ENCODE data around the gene RBM33.

The RBM33 gene

DNA sequence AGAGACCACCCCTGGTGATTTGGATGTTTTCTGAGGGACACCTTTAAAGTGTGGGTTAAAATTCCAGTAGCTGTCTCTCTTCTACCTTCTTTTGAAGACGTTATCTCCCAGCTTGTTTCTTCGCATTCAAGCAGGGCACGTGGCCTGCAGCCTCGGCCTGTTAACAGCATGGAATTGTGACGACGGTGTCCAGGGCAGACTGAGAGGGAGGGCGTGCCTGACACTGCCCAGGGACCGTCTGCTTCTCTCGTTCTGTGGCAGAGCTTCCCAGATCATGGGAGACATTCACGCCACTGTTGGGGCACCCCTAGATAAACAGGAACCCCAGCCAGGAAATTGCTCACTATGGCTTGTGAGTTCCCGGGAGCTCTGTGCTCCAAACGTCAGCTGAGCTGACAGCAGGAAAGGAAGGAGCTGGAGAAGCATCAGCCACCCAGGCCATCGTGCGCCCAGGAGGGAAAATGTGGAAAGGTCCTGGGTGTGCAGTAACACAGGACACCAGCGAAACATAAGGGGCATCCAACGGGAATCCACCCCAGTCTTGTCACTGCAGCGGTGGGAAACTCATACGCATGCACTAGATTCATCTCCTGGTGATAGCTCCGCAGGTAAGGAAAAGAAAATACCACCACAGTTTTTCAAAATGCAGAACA is 41.1 kb upstream of the RBM33 start:
- no peak overlapping the region for H3K4me3 ChIP-seq (ENCODE audit: low read depth, low read length)
- TF ChIP-seq, protein P1, sequence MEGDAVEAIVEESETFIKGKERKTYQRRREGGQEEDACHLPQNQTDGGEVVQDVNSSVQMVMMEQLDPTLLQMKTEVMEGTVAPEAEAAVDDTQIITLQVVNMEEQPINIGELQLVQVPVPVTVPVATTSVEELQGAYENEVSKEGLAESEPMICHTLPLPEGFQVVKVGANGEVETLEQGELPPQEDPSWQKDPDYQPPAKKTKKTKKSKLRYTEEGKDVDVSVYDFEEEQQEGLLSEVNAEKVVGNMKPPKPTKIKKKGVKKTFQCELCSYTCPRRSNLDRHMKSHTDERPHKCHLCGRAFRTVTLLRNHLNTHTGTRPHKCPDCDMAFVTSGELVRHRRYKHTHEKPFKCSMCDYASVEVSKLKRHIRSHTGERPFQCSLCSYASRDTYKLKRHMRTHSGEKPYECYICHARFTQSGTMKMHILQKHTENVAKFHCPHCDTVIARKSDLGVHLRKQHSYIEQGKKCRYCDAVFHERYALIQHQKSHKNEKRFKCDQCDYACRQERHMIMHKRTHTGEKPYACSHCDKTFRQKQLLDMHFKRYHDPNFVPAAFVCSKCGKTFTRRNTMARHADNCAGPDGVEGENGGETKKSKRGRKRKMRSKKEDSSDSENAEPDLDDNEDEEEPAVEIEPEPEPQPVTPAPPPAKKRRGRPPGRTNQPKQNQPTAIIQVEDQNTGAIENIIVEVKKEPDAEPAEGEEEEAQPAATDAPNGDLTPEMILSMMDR (IDR thresholded peaks at IDR 0.05; ENCODE audit: low read depth, low read length, missing control alignments), result no peak
- DNase-seq (ENCODE audit: low read depth), result no peak

DNA sequence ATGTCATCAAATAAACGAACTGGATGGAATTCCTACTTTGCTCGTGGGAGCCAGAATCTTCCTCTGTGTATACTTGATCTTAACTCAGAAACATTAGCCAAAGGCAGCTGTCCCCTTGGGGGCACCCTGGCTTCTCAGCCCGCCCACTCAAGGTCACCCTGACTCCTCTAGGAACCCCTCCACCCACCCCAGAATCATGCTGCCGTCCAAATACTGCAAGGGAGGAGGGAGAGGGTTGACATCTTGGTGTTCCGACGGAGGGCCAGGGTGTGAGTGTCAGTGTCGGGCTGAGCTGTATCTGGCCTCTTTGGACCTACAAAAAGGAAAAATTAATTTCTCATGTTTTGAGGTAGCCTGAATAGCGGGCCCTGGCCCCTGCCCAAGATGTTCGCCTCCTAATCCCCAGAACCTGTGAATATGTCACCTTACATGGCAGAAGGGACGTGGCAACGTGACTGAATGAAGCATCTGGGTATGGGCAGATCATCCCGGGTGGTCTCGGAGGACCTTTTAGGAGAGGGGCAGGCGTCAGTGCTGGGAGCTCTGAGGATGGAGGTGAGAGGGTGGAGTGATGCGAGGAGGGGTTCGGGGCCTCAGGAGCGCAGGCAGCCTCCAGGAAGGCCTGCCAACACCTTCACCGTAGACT is 40.5 kb upstream of the RBM33 start:
- DNase-seq (ENCODE audit: low read depth), result no peak
- H3K4me3 ChIP-seq (ENCODE audit: low read depth, low read length), result no peak overlapping the region
- TF ChIP-seq, protein P1 (IDR thresholded peaks at IDR 0.05; ENCODE audit: low read depth, low read length, missing control alignments), result no peak

DNA sequence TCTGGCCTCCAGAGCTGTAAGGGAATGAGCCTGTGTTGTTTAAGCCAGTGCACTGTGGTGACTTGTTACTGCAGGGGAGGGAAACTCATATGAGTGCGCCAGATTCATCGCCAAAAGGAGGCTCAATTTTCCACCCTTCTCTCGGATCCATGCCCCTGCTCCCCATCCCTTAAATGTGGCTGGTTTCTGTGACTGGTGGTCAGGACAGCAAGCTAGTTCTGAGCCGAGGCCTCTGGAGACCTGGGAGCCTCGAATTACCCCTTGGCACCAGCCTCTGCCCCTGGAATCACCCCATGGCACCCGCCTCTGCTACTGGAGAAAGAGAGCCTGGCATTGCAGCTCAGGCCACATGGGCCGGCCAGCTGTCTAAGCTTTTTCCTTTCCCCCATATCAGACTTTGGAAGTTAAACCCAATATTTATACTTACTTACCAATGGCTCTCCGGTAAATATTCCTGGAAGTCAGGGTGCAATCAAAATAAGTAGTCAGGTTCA is 39.9 kb upstream of the RBM33 start:
- no peak overlapping the region for H3K4me3 ChIP-seq (ENCODE audit: low read depth, low read length)
- DNase-seq (ENCODE audit: low read depth), result no peak
- TF ChIP-seq, protein P1 (IDR thresholded peaks at IDR 0.05; ENCODE audit: low read depth, low read length, missing control alignments), result no peak

DNA sequence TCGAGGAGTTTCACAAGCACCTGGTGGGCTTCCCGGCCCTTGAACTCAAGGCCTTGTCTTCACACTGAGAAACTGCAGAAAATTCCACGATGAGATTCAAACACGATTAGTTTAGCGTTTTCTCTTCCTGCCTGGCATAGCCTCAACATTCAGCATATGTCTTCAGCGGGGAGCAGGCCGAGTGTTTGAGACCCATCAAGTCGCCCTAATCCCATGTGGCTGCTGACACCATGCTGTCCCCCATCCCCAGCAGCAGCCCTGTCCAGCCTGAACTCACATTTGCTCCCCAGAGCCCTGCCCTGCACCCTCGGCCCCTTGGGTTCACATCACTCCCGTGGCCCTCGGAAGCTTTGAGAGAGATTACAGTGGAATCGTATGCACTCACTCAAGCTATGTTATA is 35.3 kb upstream of the RBM33 start:
- H3K4me3 ChIP-seq (ENCODE audit: low read depth, low read length), result no peak overlapping the region

DNA sequence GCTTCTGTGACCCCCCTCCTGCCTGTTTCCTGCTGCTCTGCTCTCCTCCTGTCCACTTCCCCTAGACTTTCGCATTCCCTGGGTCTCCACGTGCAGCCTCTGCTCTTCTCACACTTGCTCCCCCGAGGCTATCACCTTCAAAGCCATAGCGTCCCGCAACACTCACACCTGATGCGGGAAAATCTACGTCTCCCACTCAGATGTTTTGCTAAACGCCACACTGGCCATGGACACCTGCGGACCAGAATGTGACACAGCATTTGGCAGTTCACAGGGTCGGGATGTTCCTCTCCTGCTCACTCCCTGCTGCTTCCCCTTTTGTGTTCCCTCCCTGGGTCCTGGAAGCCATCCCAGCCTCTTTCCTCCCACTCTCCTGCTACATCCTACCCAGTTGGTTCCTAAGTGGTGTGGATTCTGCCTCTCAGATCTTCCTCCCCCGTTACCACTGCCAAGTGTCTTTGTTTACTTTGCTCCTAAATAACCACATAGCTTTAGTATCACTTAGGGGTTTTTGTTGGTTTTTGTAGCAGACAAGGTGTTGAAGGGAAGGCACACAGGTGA is 33.7 kb upstream of the RBM33 start:
- TF ChIP-seq, protein P1 (IDR thresholded peaks at IDR 0.05; ENCODE audit: low read depth, low read length, missing control alignments), result no peak
- DNase-seq (ENCODE audit: low read depth), result no peak
- no peak overlapping the region for H3K4me3 ChIP-seq (ENCODE audit: low read depth, low read length)

More for the DNA sequence above, 35.3 kb upstream of the RBM33 start:
- no peak for DNase-seq (ENCODE audit: low read depth)
- TF ChIP-seq, protein P1 (IDR thresholded peaks at IDR 0.05; ENCODE audit: low read depth, low read length, missing control alignments), result no peak

DNA sequence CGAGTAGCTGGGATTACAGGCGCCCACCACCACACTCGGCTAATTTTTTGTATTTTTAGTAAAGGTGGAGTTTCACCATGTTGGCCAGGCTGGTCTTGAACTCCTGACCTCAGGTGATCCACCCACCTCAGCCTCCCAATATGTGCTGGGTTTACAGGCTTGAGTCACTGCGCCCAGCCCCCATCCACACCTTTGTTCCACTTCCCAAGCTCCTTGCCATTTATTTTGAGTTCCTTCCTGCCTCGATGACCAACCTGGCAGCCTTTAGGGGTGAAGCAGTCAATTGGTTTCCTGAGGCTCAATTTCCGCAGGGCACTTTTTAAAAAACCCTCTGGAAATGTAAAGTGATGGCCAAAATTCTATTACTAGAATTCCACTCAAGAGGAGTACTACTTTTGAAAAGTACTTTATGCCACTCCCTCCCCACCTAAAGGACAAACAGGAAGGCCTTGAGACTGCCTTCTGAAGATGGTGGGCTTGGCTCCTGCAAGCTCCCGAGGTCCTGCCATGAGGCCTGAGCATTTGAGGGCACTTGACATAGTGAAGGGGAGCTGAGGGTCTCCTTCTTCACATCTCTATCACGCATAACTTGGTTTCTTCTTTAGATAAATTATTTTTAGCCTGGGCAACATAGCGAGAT is 32.5 kb upstream of the RBM33 start:
- TF ChIP-seq, protein P1 (IDR thresholded peaks at IDR 0.05; ENCODE audit: low read depth, low read length, missing control alignments), result no peak
- no peak overlapping the region for H3K4me3 ChIP-seq (ENCODE audit: low read depth, low read length)
- DNase-seq (ENCODE audit: low read depth), result no peak

All from GM12864 (cell line).